CD14-positive monocyte (primary cell): Measurements from ENCODE around the gene RPS15. TPM values are rescaled to one million over a fixed set of nuclear protein-coding genes. Genes with fewer than 3 reads are reported as not detected.

ENCODE experiments used
- DNase-seq, 3 donors: peaks; one replicate each; pipeline ENCODE4 v3.0.0-alpha.2; 2011 to 2022
- H2AFZ ChIP-seq: 2 replicates; pipeline ENCODE4 v1.6.0; 2012; ENCODE audit warnings: mild to moderate bottlenecking, low read depth, low read length, inconsistent platforms; ENCODE audit not compliant: insufficient read depth, poor library complexity, severe bottlenecking
- H3K27ac ChIP-seq, 2 donors: 1 replicate in 1 of 2; 2 replicates in 1 of 2; pipeline ENCODE4 v1.5.1; 2012 to 2013; ENCODE audit warnings: low read length in 2 of 2, control low read depth in 1 of 2, inconsistent platforms in 1 of 2, low read depth in 1 of 2, mild to moderate bottlenecking in 1 of 2
- H3K27me3 ChIP-seq, 2 donors: one replicate each; pipeline versions ENCODE4 v1.6.0 to v1.6.1; 2011 to 2013; ENCODE audit warnings: low read length in 2 of 2; ENCODE audit not compliant: control insufficient read depth in 2 of 2, insufficient read depth in 2 of 2
- H3K36me3 ChIP-seq, 2 donors: replicated peaks in 1 of 2; 1 replicate in 1 of 2; 2 replicates in 1 of 2; pipeline versions ENCODE4 v1.5.1 to v1.6.1; 2012 to 2013; ENCODE audit warnings: low read length in 2 of 2, control low read depth in 1 of 2, inconsistent platforms in 1 of 2, mild to moderate bottlenecking in 1 of 2; ENCODE audit not compliant: insufficient read depth in 2 of 2, control insufficient read depth in 1 of 2
- H3K4me1 ChIP-seq, 2 donors: 1 replicate in 1 of 2; 2 replicates in 1 of 2; pipeline versions ENCODE4 v1.5.1 to v1.6.1; 2012 to 2013; ENCODE audit warnings: low read length in 2 of 2, control low read depth in 1 of 2, inconsistent platforms in 1 of 2, mild to moderate bottlenecking in 1 of 2, moderate library complexity in 1 of 2; ENCODE audit not compliant: insufficient read depth in 2 of 2, control insufficient read depth in 1 of 2
- H3K4me2 ChIP-seq: replicated peaks from 2 replicates; pipeline ENCODE3; 2012; ENCODE audit warnings: low read length, moderate library complexity, mild to moderate bottlenecking; ENCODE audit not compliant: poor library complexity, severe bottlenecking; ENCODE audit errors: extremely low read depth
- H3K4me3 ChIP-seq, 3 experiments: fragments of 200-600 bp in 1 of 3; sonication (generic) in 1 of 3; replicated peaks in 1 of 3; 1 replicate in 2 of 3; 2 replicates in 1 of 3; pipeline ENCODE4 v1.5.1; 2011 to 2013; ENCODE audit warnings: low read length in 3 of 3, mild to moderate bottlenecking in 3 of 3, control low read depth in 2 of 3, low read depth in 2 of 3, inconsistent platforms in 1 of 3, moderate library complexity in 1 of 3
- H3K79me2 ChIP-seq: 2 replicates; pipeline ENCODE4 v1.6.0; 2012; ENCODE audit warnings: mild to moderate bottlenecking, control low read depth, inconsistent platforms, low read length, moderate library complexity; ENCODE audit not compliant: insufficient read depth
- H3K9ac ChIP-seq: 2 replicates; pipeline ENCODE4 v1.6.0; 2017; ENCODE audit warnings: low read length, mild to moderate bottlenecking; ENCODE audit not compliant: insufficient read depth, poor library complexity, severe bottlenecking
- H3K9me3 ChIP-seq, 2 donors: replicated peaks in 1 of 2; 1 replicate in 1 of 2; 2 replicates in 1 of 2; pipeline versions ENCODE4 v1.5.1 to v1.6.1; 2012 to 2013; ENCODE audit warnings: low read length in 2 of 2, control low read depth in 1 of 2; ENCODE audit not compliant: control insufficient read depth in 1 of 2, insufficient read depth in 1 of 2
- H4K20me1 ChIP-seq: 2 replicates; pipeline ENCODE4 v1.6.0; 2012; ENCODE audit warnings: mild to moderate bottlenecking, low read length, control low read depth, moderate library complexity; ENCODE audit not compliant: insufficient read depth
- H3K27ac Mint-ChIP-seq, 7 donors: one replicate each; pipeline ENCODE4 v1.8.0; 2020; ENCODE audit warnings: mild to moderate bottlenecking in 7 of 7, mixed read lengths in 7 of 7, moderate library complexity in 6 of 7, inconsistent platforms in 2 of 7
- H3K27me3 Mint-ChIP-seq, 3 donors: one replicate each; pipeline ENCODE4 v1.8.0; 2021 to 2022; ENCODE audit warnings: low read depth in 3 of 3, mild to moderate bottlenecking in 3 of 3, mixed read lengths in 3 of 3, moderate library complexity in 3 of 3, inconsistent platforms in 1 of 3
- H3K36me3 Mint-ChIP-seq, 2 donors: one replicate each; pipeline ENCODE4 v1.8.0; 2020; ENCODE audit warnings: mixed read lengths in 2 of 2, inconsistent platforms in 1 of 2, mild to moderate bottlenecking in 1 of 2
- H3K4me1 Mint-ChIP-seq: one replicate; pipeline ENCODE4 v1.8.0; 2020; ENCODE audit warnings: mild to moderate bottlenecking, mixed read lengths
- H3K4me3 Mint-ChIP-seq, 2 donors: one replicate each; pipeline ENCODE4 v1.8.0; 2020; ENCODE audit warnings: mild to moderate bottlenecking in 2 of 2, mixed read lengths in 2 of 2, moderate library complexity in 1 of 2
- H3K9me3 Mint-ChIP-seq, 7 donors: one replicate each; pipeline ENCODE4 v1.8.0; 2020 to 2022; ENCODE audit warnings: mixed read lengths in 7 of 7, mild to moderate bottlenecking in 6 of 7, moderate library complexity in 6 of 7, inconsistent platforms in 2 of 7
- CTCF ChIP-seq: fragments of 200-600 bp; IDR thresholded peaks from one replicate; pipeline ENCODE4 v1.8.0; 2022; ENCODE audit warnings: antibody characterized with exemption, mild to moderate bottlenecking
- WGBS: methylation state at CpG from one replicate; pipeline ENCODE4 v1.1.5; 2013; ENCODE audit warnings: missing lambda C conversion rate; ENCODE audit not compliant: insufficient coverage; 5-methylcytosine and 5-hydroxymethylcytosine counted together
- intact Hi-C, 2 donors: fragments of 100-400 bp; cut with micrococcal nuclease; formaldehyde crosslinking; loops; one replicate each; pipeline versions ENCODE4 v1.15.0 to v1.15.1; 2023
- polyA plus RNA-seq, 3 donors: library from polyadenylated mRNA; depleted of rRNA in 1 of 3; unstranded in 2 of 3; stranded (reverse) in 1 of 3; fragments of 300-500 nt in 2 of 3; fragments of >200 nt in 1 of 3; fragmentation: Illumina TruSeq in 2 of 3; gene quantifications; 1 replicate in 2 of 3; 2 replicates in 1 of 3; pipeline ENCODE4 v1.2.3, GENCODE V29; 2012 to 2021

Gene RPS15
- polyA plus RNA-seq, 3 donors = 1,318 to 3,451 (median 1,526) TPM

DNA sequence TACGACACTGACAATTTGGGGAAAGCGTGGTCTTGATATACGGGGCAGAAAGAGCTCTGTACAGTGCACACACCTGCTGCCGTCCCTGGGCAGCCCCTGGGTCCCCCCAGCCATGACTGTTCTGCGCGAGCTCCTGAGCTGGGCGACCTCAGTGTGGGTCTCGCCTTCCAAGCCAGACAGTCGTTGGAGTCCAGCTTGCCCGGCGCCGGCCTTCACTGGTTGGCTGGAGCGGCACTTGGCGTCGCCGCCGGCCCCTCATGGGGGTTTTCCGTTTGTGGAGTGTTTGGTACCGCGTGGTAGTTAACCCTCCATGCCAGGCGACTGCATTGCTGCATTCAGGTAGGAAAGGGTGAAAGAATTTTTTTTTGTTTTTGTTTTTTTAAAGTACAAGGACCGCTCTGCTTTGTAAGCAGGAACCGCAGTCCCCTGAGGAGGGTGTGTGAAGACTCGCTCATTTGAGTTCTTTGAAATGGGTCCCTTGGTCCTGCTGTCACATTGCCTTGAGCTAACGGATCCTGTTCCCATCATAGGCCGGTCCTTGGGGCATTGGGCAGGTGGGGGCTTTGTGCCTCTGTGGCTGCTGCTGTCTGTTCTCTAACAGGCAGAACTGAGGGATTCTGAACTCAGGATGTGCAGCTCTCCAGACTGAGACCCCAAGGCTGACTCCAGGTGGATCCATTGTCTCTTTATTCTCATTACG, 10.8 kb upstream of the RPS15 start:
- Histone ChIP-seq H3K27me3 (no peaks in the 10 kb centered on the region), H3K36me3 (peaks cover 82 to 94% of the 10 kb centered on the region in 2 donors), H3K4me3 (no peak overlapping the region), H3K9me3 (no peaks in the 10 kb centered on the region), H3K4me1 (no peaks in the 10 kb centered on the region), H4K20me1 (peaks cover 87% of the 10 kb centered on the region), H3K4me2 (no peak overlapping the region), H3K9ac (no peak overlapping the region), H3K27ac (no peak overlapping the region), H3K79me2 (peaks cover 28% of the 10 kb centered on the region), H2AFZ (no peak overlapping the region)
- no peak for TF ChIP-seq CTCF
- Mint-ChIP-seq H3K36me3 (peaks cover 57 to 88% of the 10 kb centered on the region in 2 donors), H3K9me3 (no peaks in the 10 kb centered on the region), H3K4me1 (no peaks in the 10 kb centered on the region), H3K27ac (peak overlapping the region in 1 of 7 donors; percentile 25), H3K4me3 (no peak overlapping the region), H3K27me3 (no peaks in the 10 kb centered on the region)
- intact Hi-C loops = loop anchor here in 1 of 2 donors (1.0 kb wide), 1 partner anchor 8 kb away; no protein-coding TSS in a partner anchor
- DNase-seq = no peak
- WGBS = 96% methylated on average over 24 of the region's 27 CpGs

DNA sequence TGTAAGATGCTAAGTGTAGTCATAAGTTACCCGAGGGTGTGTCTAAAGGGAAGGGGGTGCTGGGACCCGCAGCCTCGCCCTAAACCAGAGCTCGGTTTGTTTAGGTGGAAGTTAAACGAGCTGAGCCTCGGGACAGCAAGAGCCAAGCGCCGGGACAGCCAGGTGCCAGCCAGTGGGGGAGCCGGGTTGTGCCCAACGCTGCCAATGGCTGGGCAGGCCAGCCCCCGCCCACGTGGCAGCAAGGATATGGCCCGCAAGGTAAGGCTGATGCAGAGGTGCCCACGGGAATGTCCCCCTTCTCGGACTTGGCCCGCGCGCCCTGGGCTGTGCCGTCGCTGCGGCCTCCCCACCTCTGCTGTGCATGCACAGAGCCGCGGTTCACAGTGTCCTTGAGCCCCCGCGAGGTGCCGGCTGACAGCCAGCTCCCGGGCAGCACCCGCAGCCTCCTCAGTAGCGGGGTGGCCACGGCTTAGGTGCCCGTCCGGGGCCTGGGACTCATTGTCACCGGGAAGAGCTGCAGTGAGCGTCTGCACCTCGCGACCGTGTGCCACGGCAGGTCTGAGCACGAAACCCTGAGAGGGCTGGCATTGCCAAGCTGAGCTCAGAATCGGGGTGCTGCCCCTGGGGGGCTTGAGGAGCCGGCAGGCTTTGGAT, 9.3 kb upstream of the RPS15 start:
- no peak for TF ChIP-seq CTCF
- H3K36me3 Mint-ChIP-seq = peaks cover 49 to 82% of the 10 kb centered on the region in 2 donors
- H3K27me3 Mint-ChIP-seq = no peaks in the 10 kb centered on the region
- H3K9me3 Mint-ChIP-seq = no peaks in the 10 kb centered on the region
- Histone ChIP-seq H3K4me3 (no peak overlapping the region), H3K9ac (no peak overlapping the region), H4K20me1 (peaks cover 87% of the 10 kb centered on the region), H3K4me2 (no peak overlapping the region), H3K27me3 (no peaks in the 10 kb centered on the region), H3K4me1 (no peaks in the 10 kb centered on the region), H3K9me3 (no peaks in the 10 kb centered on the region), H3K27ac (no peak overlapping the region), H2AFZ (no peak overlapping the region), H3K36me3 (peaks cover 83 to 94% of the 10 kb centered on the region in 2 donors), H3K79me2 (peaks cover 24% of the 10 kb centered on the region)
- intact Hi-C loops = no loop called here
- H3K4me1 Mint-ChIP-seq = no peaks in the 10 kb centered on the region
- H3K27ac Mint-ChIP-seq = no peak overlapping the region
- H3K4me3 Mint-ChIP-seq = no peak overlapping the region
- 97% methylated on average over 41 of the region's 41 CpGs for WGBS
- no peak for DNase-seq
